ENCODE results near the gene SSTR3. TPM values are rescaled to one million over a fixed set of nuclear protein-coding genes. Genes with fewer than 3 reads are reported as not detected.

Gene SSTR3
- total and polyA plus RNA-seq, 9 of the 15 experiments (the other 6 are each of a cell fraction or from before 2014, with no cell fraction given): 0.03 TPM; not detected in 8

- Histone ChIP-seq H2AFZ (ENCODE audit: low read depth, low read length) (no peak overlapping the region), H3K4me3 (no peak overlapping the region), H3K27me3 (ENCODE audit: control insufficient read depth in 2 of 2, insufficient read depth in 2 of 2, low read length in 2 of 2) (peaks cover 0 to 2% of the 10 kb centered on the region in 2 experiments; a peak in 2 of 5 replicates), H3K9ac (ENCODE audit: insufficient read depth in 1 of 2, low read depth in 2 of 2, low read length in 2 of 2) (no peak overlapping the region), H4K20me1 (replicated peaks; ENCODE audit: control insufficient read depth, insufficient read depth, low read length) (no peaks in the 10 kb centered on the region), H3K9me1 (ENCODE audit: control insufficient read depth, insufficient read depth, low read length) (no peaks in the 10 kb centered on the region), H3K79me2 (ENCODE audit: control insufficient read depth, insufficient read depth, low read length) (no peaks in the 10 kb centered on the region), H3K9me3 (replicated peaks; ENCODE audit: control insufficient read depth, insufficient read depth, low read depth, low read length) (no peaks in the 10 kb centered on the region), H3K27ac (ENCODE audit: extremely low read depth, low read depth, low read length) (no peak overlapping the region), H3K36me3 (ENCODE audit: control insufficient read depth, insufficient read depth, low read length) (no peaks in the 10 kb centered on the region), H3K4me2 (ENCODE audit: insufficient read depth, low read length) (no peak overlapping the region), H3K4me1 (replicated peaks in 1 of 2; ENCODE audit: control insufficient read depth in 2 of 2, insufficient read depth in 2 of 2, low read length in 2 of 2) (no peaks in the 10 kb centered on the region; a peak in 2 of 5 replicates)
- TF ChIP-seq MED1 (CRISPR knock-in tag; IDR thresholded peaks at IDR 0.05; ENCODE audit: borderline replicate concordance) (no peak), XRCC3 (IDR thresholded peaks at IDR 0.05) (no peak), RNF2 (IDR thresholded peaks at IDR 0.05) (no peak), ZNF507 (tag; conservative IDR thresholded peaks at IDR 0.05) (no peak), STAT5B (CRISPR knock-in tag; IDR thresholded peaks at IDR 0.05) (no peak), ZNF41 (CRISPR knock-in tag; conservative IDR thresholded peaks at IDR 0.05) (no peak), BRD9 (IDR thresholded peaks at IDR 0.05; ENCODE audit: low read depth, partially characterized antibody) (no peak), CSDE1 (IDR thresholded peaks at IDR 0.05) (no peak), COPS2 (conservative IDR thresholded peaks at IDR 0.05) (no peak), ZNF263 (CRISPR knock-in tag; IDR thresholded peaks at IDR 0.05; ENCODE audit: borderline replicate concordance) (no peak), ZNF253 (CRISPR knock-in tag; conservative IDR thresholded peaks at IDR 0.05) (no peak), ZNF280B (CRISPR knock-in tag; IDR thresholded peaks at IDR 0.05) (no peak), ZNF124 (CRISPR knock-in tag; IDR thresholded peaks at IDR 0.05) (no peak), TFE3 (CRISPR knock-in tag; IDR thresholded peaks at IDR 0.05) (no peak), ERF (CRISPR knock-in tag; IDR thresholded peaks at IDR 0.05) (no peak), MCM3 (IDR thresholded peaks at IDR 0.05) (no peak)
- ChIA-PET CTCF (ENCODE audit: low intra/inter-chr PET ratio) (no interaction called here), POLR2A (interaction anchor here (1.3 kb wide), 1 partner anchor 10 kb away, joined by 4 read pairs; no protein-coding TSS in a partner anchor)
- WGBS (ENCODE audit: insufficient coverage, low coverage, missing lambda C conversion rate): 0% methylated on average over 6 of the region's 7 CpGs
- intact Hi-C loops (cut with micrococcal nuclease): no loop called here
- DNase-seq (ENCODE audit: extremely low read depth in 1 of 4, low spot score in 3 of 4): no peak
- FAIRE-seq: no peak
- in situ Hi-C loops (cut with MboI): no loop called here
- no TSS peak for BruUV-seq (replicated peaks)
- ATAC-seq: no peak
Observed at GRCh38 chr22:37218771-37219411, 6.6 kb upstream of the SSTR3 start.

All from K562 (cell line).